HG03558 (cell line): ENCODE data around the gene ARHGAP8.

Experiments
- ATAC-seq: cut with Tn5 transposase; IDR thresholded peaks from one replicate; pipeline ENCODE4 v1.9.1; 2021; ENCODE audit warnings: moderate number of reproducible peaks; ENCODE audit not compliant: unreplicated experiment; ENCODE audit errors: extremely low read depth

The ARHGAP8 gene

DNA sequence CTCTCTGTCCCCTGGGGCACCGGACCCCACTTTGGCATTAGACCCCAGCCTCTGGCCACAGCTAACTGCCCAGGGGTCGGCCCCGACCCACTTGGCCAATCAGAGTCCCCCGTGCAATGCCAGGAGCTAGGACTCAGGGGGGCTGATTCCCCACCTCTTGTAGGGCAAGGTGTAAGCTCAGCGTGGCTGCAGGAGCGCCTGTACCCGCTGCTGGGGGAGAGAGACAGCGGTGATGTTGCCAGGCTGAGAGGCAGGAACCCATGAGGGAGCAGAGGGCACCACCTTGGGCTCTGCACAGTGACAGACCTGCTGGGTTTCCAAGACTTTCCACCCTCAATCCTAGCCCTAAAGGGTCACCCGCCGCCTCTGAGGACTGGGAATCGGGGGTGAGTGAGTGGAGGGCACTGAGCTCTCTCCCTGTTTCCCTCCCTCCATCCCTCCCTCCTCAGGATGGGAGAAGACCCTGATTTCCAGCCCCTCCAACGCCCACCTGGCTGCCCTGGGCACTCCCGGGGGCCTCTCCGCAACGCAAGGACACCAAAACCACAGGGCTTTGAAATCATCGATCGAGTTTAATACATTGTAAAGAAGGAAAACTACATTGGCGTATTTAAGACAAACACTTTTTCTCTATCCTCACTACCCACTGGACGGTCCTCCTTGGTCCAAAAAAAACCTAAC lies 128.4 kb downstream of the ARHGAP8 start:
- no peak for ATAC-seq

DNA sequence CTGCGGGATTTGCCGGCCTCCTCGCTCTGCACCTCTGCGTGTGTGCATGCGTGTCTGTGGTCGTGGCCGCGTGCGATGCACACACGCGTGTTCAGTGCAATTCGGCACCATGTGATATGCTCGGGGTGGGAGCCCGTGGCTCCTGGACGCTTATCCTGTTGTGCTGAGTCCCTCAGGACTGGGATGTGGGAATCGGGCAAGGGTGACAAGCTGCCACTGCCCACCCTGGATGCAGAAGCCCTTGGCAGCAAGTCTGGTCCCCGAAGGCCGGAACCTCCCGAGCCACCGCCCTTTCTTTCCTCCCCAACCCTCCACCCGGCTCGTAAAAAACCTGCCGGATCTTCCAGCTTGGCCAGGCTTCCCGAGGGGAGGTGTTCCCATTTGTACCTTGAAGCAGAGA lies 129.2 kb downstream of the ARHGAP8 start:
- no peak for ATAC-seq

DNA sequence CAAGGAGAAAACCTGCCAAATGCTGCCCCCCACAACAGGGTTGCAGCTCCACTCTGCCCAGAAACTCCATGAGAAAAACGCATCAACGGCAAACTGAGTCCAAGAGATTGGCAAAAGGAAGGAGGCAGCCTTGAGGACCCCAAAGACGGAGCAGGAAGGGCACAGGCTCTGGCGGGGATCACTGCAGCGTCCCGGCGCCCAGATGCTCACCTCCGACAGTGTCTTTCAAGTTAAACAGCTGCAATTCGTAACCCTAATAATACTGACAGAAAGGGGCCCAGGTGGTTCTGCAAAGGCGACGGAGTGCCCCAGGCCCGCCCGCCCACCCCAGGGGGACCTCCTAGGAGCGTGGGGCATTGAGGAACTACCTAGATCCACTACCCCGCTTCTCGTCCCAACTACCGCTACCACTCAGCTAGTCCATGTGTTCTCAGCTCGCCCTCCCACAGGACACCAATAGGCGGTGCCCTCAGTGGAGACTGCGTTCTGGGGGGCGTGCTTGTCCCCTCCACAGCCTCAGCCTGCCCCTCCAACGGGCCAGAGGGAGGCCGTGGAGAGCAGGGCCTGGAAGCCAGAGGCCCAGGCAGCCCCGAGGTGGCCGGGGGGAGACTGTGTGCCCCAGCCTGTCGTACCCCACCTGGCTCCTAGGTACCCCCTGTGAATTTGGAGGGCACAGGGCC lies 130.0 kb downstream of the ARHGAP8 start:
- ATAC-seq: no peak

DNA sequence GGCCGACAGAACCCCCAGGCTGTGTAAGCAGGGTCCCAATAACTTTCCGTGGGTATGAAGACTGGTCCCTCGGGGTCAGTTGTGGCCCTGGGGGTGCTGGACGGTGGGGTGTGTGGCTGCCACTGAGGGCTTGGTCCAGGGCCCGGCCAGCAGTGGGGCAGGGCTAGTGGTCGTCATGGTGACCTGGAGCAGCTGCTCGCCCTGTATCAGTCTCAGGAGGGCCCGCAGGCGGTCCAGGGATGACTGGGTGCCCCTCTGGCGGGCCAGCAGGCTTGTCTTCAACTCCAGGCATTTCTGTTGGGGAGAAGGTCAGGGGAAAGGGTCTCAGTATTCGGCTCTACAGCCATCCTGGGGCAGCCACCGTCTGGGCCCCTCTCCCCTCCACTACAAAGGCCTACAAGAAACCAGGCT lies 130.6 kb downstream of the ARHGAP8 start:
- no peak for ATAC-seq

DNA sequence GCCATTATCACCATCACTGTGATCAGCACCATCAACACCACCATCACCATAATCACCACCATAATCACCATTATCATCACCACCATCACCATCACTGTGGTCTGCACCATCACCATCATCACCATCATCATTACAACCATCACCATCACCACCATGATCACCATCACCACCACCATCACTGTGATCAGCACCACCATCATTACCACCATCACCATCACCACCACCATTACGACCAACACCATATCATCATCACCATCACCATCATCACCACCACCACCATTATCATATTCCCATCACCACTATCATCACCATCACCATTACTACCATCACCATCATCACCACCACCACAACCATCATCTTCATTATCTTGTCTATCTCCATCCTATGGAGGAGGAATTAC lies 132.2 kb downstream of the ARHGAP8 start:
- no peak for ATAC-seq

DNA sequence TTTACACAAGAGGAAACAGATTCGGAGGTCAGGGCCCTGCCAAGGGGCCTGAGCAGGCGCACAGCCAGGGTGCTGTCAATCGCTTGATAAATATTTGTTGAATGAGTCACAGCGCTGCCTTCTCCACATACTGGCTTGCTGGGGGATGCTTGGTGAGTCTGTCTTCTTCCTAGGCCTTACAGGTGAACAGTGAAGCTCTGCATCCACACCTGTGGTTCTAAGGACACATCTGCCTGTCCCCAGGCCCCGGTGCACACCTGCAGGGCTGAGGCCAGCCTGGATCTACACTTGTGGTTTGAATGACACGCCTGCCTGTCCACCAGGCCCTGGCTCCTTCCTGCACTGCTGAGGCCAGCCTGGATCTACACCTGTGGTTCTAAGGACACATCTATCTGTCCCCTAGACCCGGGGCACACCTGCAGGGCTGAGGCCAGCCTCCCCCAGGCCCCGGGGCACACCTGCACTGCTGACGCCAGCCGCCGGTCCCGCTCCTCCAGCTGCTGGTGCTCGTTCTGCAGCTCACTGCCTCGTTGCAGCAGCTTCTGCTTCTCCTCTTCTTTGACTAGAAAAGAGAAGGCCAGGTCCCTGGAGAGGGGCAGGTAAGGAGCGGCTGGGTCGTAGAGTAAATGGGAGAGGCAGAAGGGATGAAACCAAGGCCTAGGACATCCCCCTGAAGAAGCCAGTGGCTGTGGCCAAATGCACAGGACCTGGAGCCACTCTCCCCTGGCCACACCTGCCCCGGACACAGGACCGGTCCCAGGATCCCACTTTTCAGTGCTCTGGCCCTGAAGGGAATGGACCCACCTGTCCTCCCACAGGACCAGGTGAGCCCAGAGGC lies 132.8 kb downstream of the ARHGAP8 start:
- ATAC-seq: no peak

DNA sequence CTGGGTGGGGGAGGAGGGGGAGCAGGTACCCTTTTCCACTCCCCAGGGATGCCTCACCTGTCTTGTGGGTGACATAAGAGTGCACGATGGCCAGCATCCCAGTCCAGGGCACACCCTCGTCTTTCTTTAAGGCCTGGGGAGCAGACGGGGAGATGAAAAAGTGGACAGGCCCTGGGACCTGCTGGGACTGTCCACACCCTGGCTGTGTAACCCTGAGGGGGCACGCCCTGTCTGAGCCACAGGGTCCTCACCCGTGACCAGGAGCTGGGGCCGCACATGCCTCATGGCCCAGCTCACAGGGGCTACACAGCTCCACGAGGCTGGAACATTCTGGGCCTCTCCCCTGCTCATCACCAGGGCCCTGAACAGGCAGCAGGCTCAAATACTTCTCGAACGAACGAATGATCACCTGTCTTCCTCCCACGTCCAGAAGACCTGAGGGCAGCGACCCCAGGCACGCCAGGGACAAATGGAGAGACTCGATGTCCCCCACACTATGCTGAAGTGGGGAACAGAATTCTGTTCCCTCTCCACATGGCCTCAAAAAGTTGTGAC lies 133.5 kb downstream of the ARHGAP8 start:
- ATAC-seq: no peak

DNA sequence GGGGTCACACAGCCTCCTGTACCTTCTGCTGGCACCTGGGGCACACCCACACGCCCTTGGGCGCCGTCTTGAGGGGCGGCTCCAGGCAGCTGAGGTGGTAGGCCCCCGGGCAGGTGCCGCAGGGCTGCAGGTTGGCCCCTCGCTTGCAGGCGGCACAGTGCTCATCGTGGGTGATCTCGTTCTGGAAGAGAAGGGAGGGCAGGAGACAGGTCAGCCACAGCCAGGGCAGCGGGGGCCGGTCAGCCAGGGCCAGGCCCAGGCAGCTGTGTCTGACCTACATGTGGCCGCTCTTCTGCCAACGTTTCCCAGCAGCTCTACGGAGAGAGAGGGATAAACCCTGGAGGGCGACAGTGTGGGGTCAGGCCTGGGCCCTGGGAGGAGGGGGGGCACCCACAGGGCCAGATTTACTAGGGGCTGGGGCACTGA lies 135.6 kb downstream of the ARHGAP8 start:
- no peak for ATAC-seq

DNA sequence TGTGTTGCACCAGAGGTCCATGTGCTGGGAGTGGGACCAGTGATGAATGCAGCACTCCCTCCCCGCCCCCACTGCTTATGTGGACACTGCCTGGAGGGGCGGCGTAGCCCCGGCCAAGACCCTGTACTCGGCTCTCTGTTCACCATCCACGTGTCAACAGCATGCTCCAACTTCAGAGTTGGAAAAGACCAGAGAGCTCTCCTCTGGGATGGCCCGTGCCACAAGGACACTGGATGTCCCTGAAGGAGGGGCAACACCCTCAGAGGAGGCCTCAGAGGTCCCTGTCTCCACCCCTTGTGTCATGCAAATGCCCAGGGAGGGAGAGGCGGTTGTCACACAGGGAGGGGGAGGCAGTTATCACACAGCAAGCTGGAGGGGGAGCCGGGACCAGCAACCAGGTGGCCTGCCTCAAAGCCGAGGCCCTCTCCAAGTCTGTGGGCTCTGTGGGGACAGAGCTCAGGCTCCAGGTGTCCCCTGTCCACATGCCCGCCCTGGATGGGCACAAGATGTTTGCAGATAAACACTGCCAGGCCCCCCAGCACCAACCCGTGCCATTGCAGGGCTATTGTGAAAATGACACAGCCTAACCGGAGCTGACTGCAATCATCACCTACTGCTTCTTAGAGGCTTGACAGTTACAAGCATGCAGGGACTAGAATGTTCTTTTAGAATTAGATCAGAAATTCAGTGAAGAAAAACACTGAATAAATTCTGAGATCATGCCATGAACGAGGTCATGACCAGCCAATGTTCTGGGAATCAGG lies 136.3 kb downstream of the ARHGAP8 start:
- no peak for ATAC-seq

DNA sequence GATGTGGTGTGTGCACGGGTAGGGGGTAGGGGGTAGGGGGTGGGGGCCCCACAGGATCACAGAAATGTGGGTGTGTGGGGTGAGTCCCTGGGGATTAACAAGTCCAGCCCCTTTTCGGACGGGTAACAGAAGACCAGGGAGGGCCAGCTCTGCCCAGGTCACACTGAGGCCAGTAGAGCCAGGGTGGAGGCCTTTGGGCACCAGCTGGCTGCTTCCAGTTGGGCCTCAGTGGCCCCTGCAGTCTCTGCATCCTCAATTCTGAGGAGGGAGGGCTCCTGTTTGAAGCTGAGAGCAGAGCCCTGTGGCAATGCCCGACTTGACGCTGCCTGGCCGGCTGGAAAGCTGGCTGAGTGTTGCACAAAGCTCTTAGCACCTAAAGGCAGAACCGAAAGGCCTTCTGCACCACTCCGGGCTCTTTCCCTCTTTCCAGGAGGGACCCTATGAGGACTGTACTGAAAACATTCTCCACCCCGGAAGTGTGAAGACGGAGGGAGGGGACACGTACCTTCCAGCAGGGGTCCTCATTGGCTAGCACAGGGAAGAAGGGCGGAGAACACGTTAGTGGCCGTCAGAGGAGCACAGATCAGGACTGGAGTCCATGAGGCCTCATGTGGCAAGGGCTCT lies 137.0 kb downstream of the ARHGAP8 start:
- ATAC-seq: no peak

DNA sequence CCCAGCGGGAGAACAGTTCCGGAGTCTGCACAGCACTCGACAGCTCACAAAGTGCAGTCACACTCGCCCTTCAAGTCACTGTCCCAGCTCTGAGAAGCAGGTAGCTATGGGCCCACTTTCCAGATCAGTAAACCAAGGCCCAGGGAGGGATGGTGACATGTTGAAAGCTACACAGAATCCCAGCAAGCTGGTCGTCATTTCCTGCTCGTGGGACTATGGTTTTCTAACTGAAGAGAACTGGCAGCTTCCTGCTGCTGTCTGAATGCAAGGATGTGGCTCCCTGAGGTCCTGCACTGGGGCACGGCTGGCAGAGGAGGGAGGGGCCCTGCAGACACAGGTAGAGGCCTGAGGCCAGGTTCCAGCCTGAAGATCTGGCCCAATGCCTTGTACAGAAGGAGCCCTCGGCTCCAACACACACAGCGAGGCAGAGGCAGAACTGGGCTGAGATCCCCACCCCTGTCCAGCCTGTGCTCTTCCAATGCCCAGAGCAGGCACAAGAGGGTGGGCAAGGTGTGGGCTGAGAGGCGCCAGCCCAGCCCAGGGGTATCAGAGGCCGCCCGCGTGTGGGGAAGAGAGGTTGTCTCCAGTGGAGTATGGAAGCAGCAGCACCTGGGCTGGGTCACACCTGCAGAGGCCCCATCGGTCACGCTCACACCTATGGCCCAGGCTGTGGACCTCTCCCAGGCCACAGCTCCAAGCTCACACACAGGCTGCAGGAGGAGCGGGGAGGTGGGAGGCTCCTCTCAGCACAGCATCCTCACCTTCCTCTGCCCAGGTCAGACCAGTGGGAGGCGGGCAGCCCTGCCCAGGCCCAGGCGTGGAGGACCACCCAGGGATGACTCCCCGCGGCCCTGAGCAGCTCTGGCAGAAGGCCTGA lies 138.3 kb downstream of the ARHGAP8 start:
- no peak for ATAC-seq

DNA sequence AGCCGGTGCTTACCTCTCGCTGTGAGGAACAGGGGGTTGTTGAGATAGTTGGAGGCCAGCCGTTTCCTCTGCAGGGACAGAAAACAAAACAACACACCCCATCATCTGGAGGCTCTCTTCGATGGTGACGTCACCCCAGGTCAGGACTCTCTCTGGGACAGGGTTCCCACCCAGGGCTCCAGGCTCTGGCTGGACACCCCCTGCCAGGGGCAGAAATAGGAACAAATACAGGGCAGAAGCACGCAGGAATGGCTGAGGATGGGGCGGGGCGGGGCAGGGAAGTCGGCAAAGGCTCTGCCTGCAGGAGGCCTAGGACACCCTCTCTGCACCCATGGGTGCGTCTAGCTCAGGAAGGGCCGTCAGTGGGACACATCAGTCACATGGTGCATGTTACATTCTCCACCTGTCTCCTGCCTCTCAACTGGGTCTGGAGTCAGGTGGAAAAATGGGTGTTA lies 138.9 kb downstream of the ARHGAP8 start:
- ATAC-seq: no peak

DNA sequence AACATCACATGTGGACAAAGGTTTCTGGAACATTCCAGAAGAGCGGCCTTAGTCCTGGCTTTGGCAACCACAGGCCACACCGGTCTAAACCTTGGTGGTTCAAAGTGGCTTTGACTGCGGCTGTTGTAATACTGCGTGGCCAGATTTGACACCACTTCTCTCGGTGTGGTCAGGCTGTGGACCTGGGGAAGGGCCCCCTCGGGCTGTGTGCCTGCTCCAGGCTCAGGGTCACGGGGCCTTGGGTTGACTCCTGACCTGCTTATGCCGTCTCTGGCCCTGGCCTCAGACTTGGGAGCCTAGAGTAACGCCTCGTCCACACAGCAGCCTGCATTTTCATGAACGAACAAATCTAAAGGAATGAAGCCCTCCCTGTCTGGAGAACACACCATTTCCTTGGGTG lies 139.4 kb downstream of the ARHGAP8 start:
- ATAC-seq: no peak

DNA sequence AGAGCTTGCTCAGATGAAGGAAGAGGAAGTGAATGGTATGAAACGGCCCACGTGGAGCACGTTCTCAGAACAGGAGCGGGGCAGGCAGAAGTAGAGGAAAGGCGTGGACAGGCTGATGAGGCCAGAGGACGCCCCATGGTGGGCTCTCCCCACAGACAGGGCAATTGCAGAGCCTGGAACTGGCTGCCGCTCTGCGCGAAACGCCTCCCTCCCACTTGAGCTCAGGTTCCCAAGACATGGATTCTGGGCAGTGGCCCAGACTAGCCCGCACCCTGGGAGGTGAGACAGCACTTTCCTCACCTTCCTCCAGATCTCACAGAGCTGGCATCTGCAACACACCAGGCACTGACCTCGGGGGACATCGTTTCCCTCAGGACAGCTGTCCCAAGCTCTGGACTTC lies 139.9 kb downstream of the ARHGAP8 start:
- no peak for ATAC-seq

DNA sequence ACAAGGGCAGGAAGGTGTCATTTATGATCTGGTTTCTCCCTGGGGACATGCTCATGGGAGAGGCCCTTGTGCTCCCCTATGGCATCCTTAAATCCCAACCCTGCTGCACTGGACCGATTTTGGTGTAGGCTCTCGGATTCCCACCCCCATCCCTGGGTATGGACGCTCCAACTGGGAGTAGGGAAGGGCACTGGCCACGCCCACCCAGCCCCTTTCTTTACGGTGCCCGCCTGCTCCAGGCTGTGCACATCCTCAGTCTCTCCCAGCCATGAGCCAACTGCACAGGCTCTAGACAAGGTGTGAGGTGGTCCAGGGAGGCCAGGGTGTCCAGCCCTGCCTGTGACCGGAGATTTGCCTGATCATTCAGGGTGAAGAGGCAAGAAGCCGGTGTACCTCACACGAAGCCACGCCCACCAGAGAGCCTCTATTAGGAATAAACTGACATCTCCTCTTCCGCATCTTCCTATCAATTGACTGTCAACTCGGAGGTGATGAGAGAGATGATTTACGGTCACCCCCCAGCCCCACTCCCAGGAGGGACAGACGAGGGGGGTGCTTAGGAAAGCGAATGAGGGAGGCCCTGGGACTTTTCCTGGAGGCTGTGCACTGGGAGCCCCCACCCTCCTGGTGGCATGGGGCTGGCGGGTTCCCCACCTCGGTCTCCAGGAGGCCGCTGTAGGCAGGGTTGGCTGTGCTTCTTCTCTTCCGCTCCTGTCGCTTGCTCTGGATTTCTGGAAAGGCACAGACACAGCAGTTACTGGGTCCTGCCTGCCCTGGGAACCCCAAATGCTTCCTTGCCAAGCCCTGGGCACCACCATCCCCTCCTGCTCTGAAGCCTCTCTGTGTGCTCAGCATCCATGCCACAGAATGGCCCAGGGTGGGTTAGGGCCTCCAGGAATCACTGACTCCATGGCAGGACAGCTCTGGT lies 140.7 kb downstream of the ARHGAP8 start:
- no peak for ATAC-seq

DNA sequence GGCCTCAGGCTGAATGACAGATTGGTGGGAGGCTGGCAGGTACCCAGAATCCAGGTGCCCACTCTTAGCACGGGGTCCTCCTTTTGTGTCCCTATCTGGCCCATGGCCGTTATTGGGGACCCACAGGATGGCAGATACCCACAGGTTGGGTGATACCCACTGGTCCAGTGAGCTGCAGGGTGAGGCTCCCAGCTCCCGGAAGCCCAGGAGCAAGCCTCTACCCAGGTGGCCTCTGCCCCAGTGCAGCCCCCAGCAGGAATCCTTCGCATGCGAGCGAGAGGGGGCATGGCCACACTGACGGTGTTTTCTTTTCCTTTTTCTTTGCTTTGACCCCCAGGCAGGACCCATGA lies 141.3 kb downstream of the ARHGAP8 start:
- no peak for ATAC-seq

DNA sequence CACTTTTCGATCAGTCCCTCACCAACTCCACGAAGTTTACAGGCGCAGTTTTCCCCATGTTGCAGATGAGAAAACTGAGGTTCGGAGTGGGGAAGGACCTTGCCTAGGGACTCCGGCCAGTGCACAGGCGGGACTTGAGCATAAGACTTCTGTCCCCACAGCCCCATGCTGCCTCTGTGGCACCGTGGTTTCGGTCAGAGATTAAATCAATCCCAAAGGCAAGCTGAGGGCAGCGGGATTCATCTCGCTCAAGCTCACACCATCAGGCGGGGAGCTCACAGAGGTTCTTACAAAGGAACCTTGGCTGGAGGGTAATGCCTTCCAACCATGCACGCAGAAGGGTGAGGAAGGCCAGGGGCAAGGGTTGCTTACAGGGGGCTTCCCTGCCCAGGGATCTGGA lies 141.9 kb downstream of the ARHGAP8 start:
- no peak for ATAC-seq

DNA sequence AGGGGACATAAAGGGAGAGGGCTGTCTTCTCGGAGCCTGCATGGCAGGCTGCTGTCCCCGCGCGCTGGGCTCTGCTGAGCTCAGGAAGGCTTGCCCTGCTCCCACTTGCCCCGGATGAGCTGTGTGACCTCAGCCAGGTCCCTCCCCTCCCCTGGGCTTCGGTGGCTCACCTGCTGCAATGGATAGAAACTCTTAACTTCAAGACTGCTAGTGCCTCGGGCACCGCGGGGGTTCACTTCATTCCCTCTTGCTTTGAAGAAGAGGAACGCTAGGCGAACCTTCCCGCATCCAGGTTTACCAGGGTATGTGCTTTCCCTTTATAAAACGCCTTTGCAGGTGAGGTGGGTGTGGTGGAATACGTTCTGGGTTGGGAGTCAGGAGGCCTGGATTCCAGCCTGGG lies 142.4 kb downstream of the ARHGAP8 start:
- no peak for ATAC-seq
